Transverse colon (tissue), 4 donors: ENCODE results near the gene NHS. TPM values are rescaled to one million over a fixed set of nuclear protein-coding genes. Genes with fewer than 3 reads are reported as not detected.

Source experiments
- DNase-seq: peaks from one replicate; pipeline ENCODE4 v3.0.0-alpha.2; 2019
- H3K27ac ChIP-seq, 4 donors: fragments of 200-600 bp; sonication (generic); 2 replicates each; pipeline ENCODE4 v1.5.1; 2016 to 2018; ENCODE audit warnings: inconsistent platforms in 4 of 4
- H3K27me3 ChIP-seq: fragments of 200-600 bp; sonication (generic); 2 replicates; pipeline ENCODE4 v1.5.1; 2017; ENCODE audit warnings: inconsistent platforms
- H3K36me3 ChIP-seq, 4 donors: fragments of 200-600 bp; sonication (generic); 2 replicates each; pipeline ENCODE4 v1.5.1; 2017 to 2019; ENCODE audit warnings: inconsistent platforms in 4 of 4
- H3K4me1 ChIP-seq, 4 donors: fragments of 200-600 bp; sonication (generic); 2 replicates each; pipeline ENCODE4 v1.5.1; 2017 to 2020; ENCODE audit warnings: inconsistent platforms in 4 of 4
- H3K4me3 ChIP-seq, 4 donors: fragments of 200-600 bp; sonication (generic); 1 replicate in 1 of 4; 2 replicates in 3 of 4; pipeline versions ENCODE4 v1.5.1 to v1.6.1; 2017 to 2019; ENCODE audit warnings: inconsistent platforms in 4 of 4
- H3K9me3 ChIP-seq, 2 donors: fragments of 200-600 bp; sonication (generic); 2 replicates each; pipeline ENCODE4 v1.5.1; 2017 to 2019; ENCODE audit warnings: inconsistent platforms in 2 of 2
- CTCF ChIP-seq, 5 experiments: fragments of 200-600 bp in 3 of 5; fragments of 450-650 bp in 2 of 5; sonication (generic) in 3 of 5; IDR thresholded peaks; 1 replicate in 2 of 5; 2 replicates in 3 of 5; pipeline ENCODE4 v1.5.1; 2016 to 2017; ENCODE audit warnings: antibody characterized with exemption in 5 of 5, inconsistent platforms in 3 of 5, mild to moderate bottlenecking in 2 of 5, moderate library complexity in 1 of 5
- EP300 ChIP-seq: sonication (generic); formaldehyde crosslinking; IDR thresholded peaks from one replicate; pipeline ENCODE4 v1.6.1; 2017; ENCODE audit warnings: antibody characterized with exemption, low read depth
- POLR2A ChIP-seq: fragments of 450-650 bp; IDR thresholded peaks from one replicate; pipeline ENCODE4 v1.6.1; 2016; ENCODE audit warnings: antibody characterized with exemption, mild to moderate bottlenecking, moderate library complexity
- POLR2AphosphoS5 ChIP-seq, 3 donors: sonication (generic); formaldehyde crosslinking; IDR thresholded peaks; one replicate each; pipeline ENCODE4 v1.6.1; 2016; ENCODE audit warnings: antibody characterized with exemption in 3 of 3
- WGBS, 2 donors: methylation state at CpG; one replicate each; pipeline ENCODE4 v1.1.5; 2018; ENCODE audit warnings: low coverage in 1 of 2; 5-methylcytosine and 5-hydroxymethylcytosine counted together
- in situ Hi-C, 4 donors: fragments of 200-750 bp; cut with MboI; loops; one replicate each; pipeline versions ENCODE4 v1.15.0 to v1.15.1; 2017; ENCODE audit warnings: low sequenced_read_pairs in 3 of 4, low pct_ligation_motif_present in 1 of 4, low pct_unique_long_range_greater_than_20kb in 1 of 4
- intact Hi-C: fragments of 100-400 bp; cut with DNase I; formaldehyde crosslinking; loops from one replicate; pipeline ENCODE4 v1.15.1; 2023; ENCODE audit warnings: low total_unique reads
- total RNA-seq, 4 donors: library from RNA; depleted of rRNA; stranded (reverse); fragments of >200 nt; gene quantifications; one replicate each; pipeline ENCODE4 v1.1.0, GENCODE V29; 2016

Gene NHS
- total RNA-seq, 4 donors from 2014 or later: 1.2 to 10.7 (median 5.0) TPM

- no peak overlapping the region for H3K27ac ChIP-seq
- H3K4me1 ChIP-seq: no peaks in the 10 kb centered on the region
- TF ChIP-seq EP300: no peak
- no peak for TF ChIP-seq POLR2AphosphoS5 (IDR thresholded peaks at IDR 0.05)
- TF ChIP-seq CTCF (IDR thresholded peaks at IDR 0.05): no peak
- TF ChIP-seq POLR2A: no peak
- H3K4me3 ChIP-seq: no peak overlapping the region
- WGBS, 2 donors: 72% methylated on average over 16 of the region's 16 CpGs; no CpG with 5 or more reads in 1 of the 2 donors
- DNase-seq: no peak
- no peaks in the 10 kb centered on the region for H3K36me3 ChIP-seq
- H3K27me3 ChIP-seq: no peaks in the 10 kb centered on the region
- in situ Hi-C loops (no loop called here), intact Hi-C loops (no loop called here)
- H3K9me3 ChIP-seq: no peaks in the 10 kb centered on the region
Measured at GRCh38 chrX:17656556-17656955, 281.6 kb downstream of the NHS start.

- 92% methylated on average over 3 of the region's 3 CpGs; no CpG with 5 or more reads in 1 of the 2 donors for WGBS, 2 donors
- no peaks in the 10 kb centered on the region for H3K27me3 ChIP-seq
- no peaks in the 10 kb centered on the region for H3K4me1 ChIP-seq
- H3K4me3 ChIP-seq: no peak overlapping the region
- no peak for DNase-seq
- no peaks in the 10 kb centered on the region for H3K36me3 ChIP-seq
- no peak overlapping the region for H3K27ac ChIP-seq
- in situ Hi-C loops (no loop called here), intact Hi-C loops (no loop called here)
- TF ChIP-seq POLR2A (no peak), POLR2AphosphoS5 (IDR thresholded peaks at IDR 0.05) (no peak), CTCF (IDR thresholded peaks at IDR 0.05) (no peak), EP300 (no peak)
- H3K9me3 ChIP-seq: no peaks in the 10 kb centered on the region
Measured at GRCh38 chrX:17662391-17662790, 287.4 kb downstream of the NHS start.

- Histone ChIP-seq H3K27me3 (no peaks in the 10 kb centered on the region), H3K36me3 (no peaks in the 10 kb centered on the region), H3K9me3 (no peaks in the 10 kb centered on the region), H3K4me1 (no peaks in the 10 kb centered on the region), H3K27ac (no peak overlapping the region), H3K4me3 (no peak overlapping the region)
- no peak for TF ChIP-seq EP300
- no peak for TF ChIP-seq POLR2AphosphoS5 (IDR thresholded peaks at IDR 0.05)
- no peak for TF ChIP-seq CTCF (IDR thresholded peaks at IDR 0.05)
- in situ Hi-C loops: no loop called here
- intact Hi-C loops: no loop called here
- WGBS, 2 donors: 63% methylated on average over 4 of the region's 4 CpGs; no CpG with 5 or more reads in 1 of the 2 donors
- no peak for DNase-seq
Measured at GRCh38 chrX:17668929-17669328, 293.9 kb downstream of the NHS start.

- whole genome bisulfite sequencing, 2 donors: 39 to 40% methylated on average over 1 to 2 of the region's 2 CpGs
- no peak for DNase-seq
- in situ Hi-C loops (no loop called here), intact Hi-C loops (no loop called here)
- H3K4me1 ChIP-seq: no peaks in the 10 kb centered on the region
- no peak overlapping the region for H3K27ac ChIP-seq
- TF ChIP-seq EP300 (no peak), POLR2AphosphoS5 (IDR thresholded peaks at IDR 0.05) (no peak), POLR2A (no peak), CTCF (IDR thresholded peaks at IDR 0.05) (no peak)
- no peak overlapping the region for H3K4me3 ChIP-seq
- no peaks in the 10 kb centered on the region for H3K36me3 ChIP-seq
- no peaks in the 10 kb centered on the region for H3K27me3 ChIP-seq
- H3K9me3 ChIP-seq: no peaks in the 10 kb centered on the region
Measured at GRCh38 chrX:17669458-17669857, 294.5 kb downstream of the NHS start.
